C4-2B (cell line): Measurements from ENCODE around the gene FURIN.

Experiments used
- H3K27ac ChIP-seq: fragments of 450-650 bp; 2 replicates; pipeline ENCODE4 v1.5.1; 2017
- CTCF ChIP-seq: fragments of 450-650 bp; conservative IDR thresholded peaks from 2 replicates; pipeline ENCODE4 v1.5.1; 2017; ENCODE audit warnings: mild to moderate bottlenecking
- ZFX ChIP-seq: fragments of 450-650 bp; IDR thresholded peaks from 2 replicates; pipeline ENCODE4 v1.6.1; 2017

The FURIN gene

GRCh38 chr15:90877315-90877714, 8.9 kb downstream of the FURIN start:
- no peak for TF ChIP-seq CTCF
- TF ChIP-seq ZFX, result no peak
- H3K27ac ChIP-seq, result no peak overlapping the region

GRCh38 chr15:90877996-90878395, 9.6 kb downstream of the FURIN start:
- H3K27ac ChIP-seq, result no peak overlapping the region
- TF ChIP-seq CTCF, result no peak
- no peak for TF ChIP-seq ZFX

GRCh38 chr15:90878660-90879059, 10.3 kb downstream of the FURIN start:
- H3K27ac ChIP-seq, result no peak overlapping the region
- TF ChIP-seq ZFX, result no peak
- TF ChIP-seq CTCF, result no peak

- TF ChIP-seq CTCF, result no peak
- TF ChIP-seq ZFX, result no peak
- no peak overlapping the region for H3K27ac ChIP-seq
Measured at GRCh38 chr15:90879730-90880366, 11.5 kb downstream of the FURIN start.

- no peak overlapping the region for H3K27ac ChIP-seq
- TF ChIP-seq ZFX (no peak), CTCF (no peak)
Measured at GRCh38 chr15:90880381-90881145, 12.2 kb downstream of the FURIN start.

GRCh38 chr15:90881181-90881977, 13.0 kb downstream of the FURIN start:
- no peak overlapping the region for H3K27ac ChIP-seq
- no peak for TF ChIP-seq CTCF
- no peak for TF ChIP-seq ZFX
